Stimulated activated CD4-positive, alpha-beta T cell treated with anti-CD3 and anti-CD28 coated beads, Interleukin-4, amount 100 ng/mL, for 48 hours (primary cell): ENCODE data around the gene STK38L.

ENCODE experiments used
- DNase-seq, 2 donors: peaks; one replicate each; pipeline ENCODE4 v3.0.0-alpha.2; 2020; ENCODE audit warnings: low read depth in 2 of 2

The STK38L gene

DNA sequence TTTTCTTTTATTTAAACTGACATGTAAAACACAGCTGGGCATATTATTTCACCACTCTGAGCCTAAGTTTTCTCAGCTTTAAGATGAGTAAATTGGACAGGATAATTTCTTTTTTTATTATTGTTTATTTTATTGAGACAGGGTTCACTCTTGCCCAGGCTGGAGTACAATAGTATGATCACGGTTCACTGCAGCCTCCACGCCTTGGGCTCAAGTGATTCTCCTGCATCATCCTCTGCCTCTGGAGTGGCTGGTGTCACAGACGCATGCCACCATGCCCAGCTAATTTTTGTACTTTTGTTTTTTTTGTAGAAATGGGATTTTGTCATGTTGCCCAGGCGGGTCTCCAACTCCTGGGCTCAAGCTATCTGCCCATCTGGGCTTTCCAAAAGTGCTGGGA lies 101.3 kb downstream of the STK38L start:
- no peak for DNase-seq

DNA sequence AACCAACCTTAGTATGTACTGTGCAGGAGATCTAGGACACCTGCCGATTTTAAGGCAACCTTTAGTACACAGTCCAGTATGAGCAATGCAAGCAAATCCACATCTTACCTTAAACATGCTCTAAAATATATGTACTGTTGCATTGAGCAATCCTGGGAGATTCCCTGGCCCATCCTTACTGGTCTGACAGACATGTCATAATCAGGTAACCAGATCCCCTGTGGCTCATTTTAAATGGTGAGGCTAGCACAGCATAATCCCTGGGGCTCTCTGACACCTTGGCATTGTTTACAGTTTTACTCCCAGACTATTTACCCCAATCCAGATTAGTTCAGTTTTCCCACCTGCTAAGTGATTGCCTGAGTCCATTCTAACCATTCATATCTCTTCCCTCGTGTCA lies 103.7 kb downstream of the STK38L start:
- no peak for DNase-seq

DNA sequence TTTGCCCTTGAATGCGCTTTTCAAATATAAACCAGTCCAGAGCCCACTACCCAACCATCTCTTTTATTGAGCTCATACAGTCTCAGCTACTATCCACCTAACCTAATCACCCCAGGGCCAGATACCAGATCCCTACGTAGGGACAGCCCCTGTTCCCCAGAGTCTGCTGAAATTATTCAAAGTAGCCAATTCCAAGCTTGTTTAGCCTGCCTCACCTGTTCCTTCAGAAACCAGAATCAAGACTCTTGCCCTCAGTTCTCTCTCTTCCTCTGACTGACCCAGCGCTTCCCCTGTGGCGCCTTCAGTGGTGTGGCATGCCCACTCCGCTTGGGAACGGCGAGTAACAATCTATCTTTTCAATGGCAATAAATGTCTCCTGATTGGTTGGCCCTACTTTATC lies 107.4 kb downstream of the STK38L start:
- DNase-seq, result no peak

DNA sequence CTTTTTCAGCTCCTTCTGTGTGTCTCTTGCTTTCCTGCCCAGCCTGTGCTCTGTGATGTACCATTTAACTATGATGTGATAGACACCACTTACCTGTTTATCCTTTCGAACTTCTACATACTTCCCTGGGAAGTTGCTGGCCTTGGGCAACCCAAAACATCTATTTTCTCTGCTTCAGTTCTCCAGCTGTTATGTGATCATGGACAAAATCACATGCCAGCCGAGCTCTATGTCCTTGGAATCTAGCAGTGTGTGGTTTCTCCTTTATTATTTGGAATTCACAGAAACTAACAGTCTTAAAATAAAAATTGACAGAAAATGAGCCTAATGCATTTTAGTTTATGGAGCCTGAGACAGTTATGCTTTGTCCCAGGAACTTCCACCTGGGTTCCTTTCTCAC lies 111.4 kb downstream of the STK38L start:
- no peak for DNase-seq

DNA sequence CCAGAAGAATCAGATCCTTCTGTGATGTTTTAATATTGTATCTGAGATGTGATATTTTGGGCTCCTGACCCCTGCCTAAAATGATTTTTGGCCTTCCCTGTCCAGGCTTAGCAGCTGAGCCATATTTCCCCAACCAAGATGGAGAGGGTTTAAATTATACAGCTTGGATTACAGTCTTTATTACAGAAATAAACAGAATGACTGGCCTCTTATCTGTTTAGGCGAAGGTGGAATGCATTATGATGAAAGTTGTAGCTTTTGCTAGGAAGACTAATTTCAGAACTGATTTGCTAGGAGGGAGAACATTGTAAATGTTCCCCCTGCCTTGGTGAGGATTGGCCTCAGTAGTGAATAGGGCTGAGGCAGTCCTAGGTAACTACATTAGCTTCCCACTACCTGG lies 111.9 kb downstream of the STK38L start:
- DNase-seq, result no peak

DNA sequence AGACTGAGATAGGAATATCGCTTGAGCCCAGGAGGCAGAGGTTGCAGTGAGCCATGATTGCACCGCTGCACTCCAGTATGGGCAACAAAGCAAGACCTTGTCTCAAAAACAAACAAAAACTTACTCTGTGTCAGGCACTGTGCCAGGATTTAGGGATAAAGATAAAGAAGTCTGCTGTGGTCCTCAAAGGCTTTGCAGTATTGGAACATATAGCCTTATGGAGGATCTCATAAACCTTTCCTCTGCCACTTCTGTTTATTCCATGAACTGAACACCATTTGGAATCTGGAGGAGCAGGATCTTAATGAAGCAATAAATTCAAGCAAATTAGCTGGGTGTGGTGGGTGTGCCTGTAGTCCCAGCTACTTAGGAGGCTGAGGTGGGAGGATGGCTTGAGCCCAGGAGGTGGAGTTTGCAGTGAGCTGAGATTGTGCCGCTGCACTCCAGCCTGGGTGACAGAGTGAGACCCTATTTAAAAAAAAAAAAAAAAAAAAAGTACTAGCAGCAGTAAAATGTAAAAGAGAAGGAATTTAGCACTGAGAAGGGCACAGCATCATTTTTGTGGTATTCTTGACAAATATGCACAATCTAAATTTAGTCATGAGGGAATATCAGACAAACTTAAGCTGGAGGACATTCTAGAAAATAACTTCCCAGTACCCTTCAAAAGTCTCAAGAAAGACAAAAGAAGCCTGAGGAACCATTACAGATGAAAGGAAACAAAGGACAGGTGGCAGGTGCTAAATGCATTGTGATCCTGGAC lies 115.7 kb downstream of the STK38L start:
- DNase-seq, result no peak

DNA sequence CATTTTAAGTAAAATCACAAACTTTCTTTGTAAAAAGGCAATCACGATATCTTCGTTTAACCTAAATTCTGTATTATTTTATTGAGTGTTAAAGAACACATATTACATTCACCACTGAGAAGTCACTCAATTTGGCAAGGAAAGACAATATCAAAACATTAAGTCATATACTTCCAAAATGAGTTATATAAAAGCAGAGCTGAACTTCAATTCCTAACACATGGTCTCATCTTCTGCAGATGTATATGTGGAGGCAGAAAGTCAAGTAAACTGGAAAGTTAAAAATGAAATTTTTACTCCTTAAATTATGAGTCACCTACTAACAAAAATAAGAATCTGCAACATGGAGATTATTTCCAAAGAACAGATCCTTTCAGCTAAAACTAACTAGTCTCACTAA lies 117.3 kb downstream of the STK38L start:
- no peak for DNase-seq

DNA sequence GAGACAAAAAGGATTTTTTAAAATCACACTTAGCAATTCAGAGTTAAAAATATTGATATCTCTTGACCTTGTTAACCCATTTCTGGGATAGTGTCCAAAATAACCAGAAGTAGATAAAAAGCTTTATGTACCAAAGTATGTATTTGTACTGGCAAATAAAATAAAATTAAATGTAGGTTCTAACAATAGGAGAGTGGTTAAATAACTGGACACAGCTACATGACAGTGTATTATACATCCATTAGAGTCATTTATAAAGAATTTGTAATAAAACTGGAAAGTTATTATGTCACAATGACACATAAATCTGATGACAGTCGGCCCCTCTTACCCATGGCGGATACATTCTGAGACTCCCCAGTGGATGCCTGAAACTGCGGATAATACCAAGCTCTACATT lies 122.5 kb downstream of the STK38L start:
- no peak for DNase-seq

DNA sequence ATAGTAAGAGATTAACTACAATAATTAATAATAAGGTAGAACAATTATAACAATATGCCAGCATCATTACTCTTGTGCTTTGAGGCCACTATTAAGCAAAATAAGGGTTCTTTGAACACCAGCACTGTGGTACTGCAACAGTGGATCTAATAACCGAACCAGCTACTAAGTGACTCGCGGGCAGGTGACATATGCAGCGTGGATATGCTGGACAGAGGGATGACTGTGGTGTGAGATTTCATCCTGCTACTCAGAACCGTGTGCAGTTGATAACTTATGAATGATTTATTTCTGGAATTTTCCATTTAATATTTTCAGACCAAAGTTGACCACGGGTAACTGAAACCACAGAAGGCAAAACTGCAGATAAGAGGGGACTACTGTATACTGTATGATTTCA lies 123.0 kb downstream of the STK38L start:
- no peak for DNase-seq
